Loucy (cell line): ENCODE results near the gene SDS.

Source experiments
- H2AFZ ChIP-seq: fragments of 200-600 bp; sonication (generic); 2 replicates; pipeline ENCODE4 v1.6.0; 2016; ENCODE audit warnings: antibody characterized with exemption, mild to moderate bottlenecking, low read length, moderate library complexity
- H3F3A ChIP-seq: fragments of 200-600 bp; 2 replicates; pipeline ENCODE4 v1.6.0; 2016; ENCODE audit warnings: antibody characterized with exemption, low read depth, mild to moderate bottlenecking
- H3K27me3 ChIP-seq: fragments of 200-600 bp; sonication (generic); 2 replicates; pipeline ENCODE4 v1.6.1; 2014; ENCODE audit warnings: low read length, mild to moderate bottlenecking; ENCODE audit not compliant: insufficient read depth, poor library complexity, severe bottlenecking
- H3K36me3 ChIP-seq: fragments of 200-600 bp; sonication (generic); 2 replicates; pipeline ENCODE4 v1.6.1; 2016; ENCODE audit warnings: low read length; ENCODE audit not compliant: insufficient read depth
- H3K4me1 ChIP-seq: fragments of 200-600 bp; sonication (generic); 2 replicates; pipeline ENCODE4 v1.5.1; 2014; ENCODE audit warnings: low read length, mild to moderate bottlenecking; ENCODE audit not compliant: insufficient read depth, poor library complexity, severe bottlenecking
- H3K4me2 ChIP-seq: fragments of 200-600 bp; sonication (generic); 2 replicates; pipeline ENCODE4 v1.6.0; 2014; ENCODE audit warnings: antibody characterized with exemption, low read length, low read depth, mild to moderate bottlenecking; ENCODE audit not compliant: poor library complexity, severe bottlenecking
- H3K4me3 ChIP-seq: fragments of 200-600 bp; sonication (generic); 2 replicates; pipeline ENCODE4 v1.5.1; 2014; ENCODE audit warnings: low read length, mild to moderate bottlenecking, mixed read lengths; ENCODE audit not compliant: poor library complexity, severe bottlenecking
- H3K79me2 ChIP-seq: fragments of 200-600 bp; sonication (generic); 2 replicates; pipeline ENCODE4 v1.6.1; 2014; ENCODE audit warnings: low read length; ENCODE audit not compliant: insufficient read depth
- H3K9ac ChIP-seq: fragments of 200-600 bp; sonication (generic); 2 replicates; pipeline ENCODE4 v1.6.0; 2014; ENCODE audit warnings: mild to moderate bottlenecking, low read depth, low read length, moderate library complexity; ENCODE audit not compliant: poor library complexity, severe bottlenecking
- H3K9me2 ChIP-seq: fragments of 200-600 bp; sonication (generic); replicated peaks from 2 replicates; pipeline ENCODE4 v1.6.1; 2016; ENCODE audit warnings: low read depth, low read length, mixed read lengths
- H3K9me3 ChIP-seq: fragments of 200-600 bp; sonication (generic); 2 replicates; pipeline ENCODE4 v1.6.1; 2014; ENCODE audit warnings: mild to moderate bottlenecking, antibody characterized with exemption, low read length, low read depth; ENCODE audit not compliant: insufficient read depth
- H4K20me1 ChIP-seq: fragments of 200-600 bp; sonication (generic); 2 replicates; pipeline ENCODE4 v1.6.0; 2014; ENCODE audit warnings: antibody characterized with exemption, low read length, mild to moderate bottlenecking; ENCODE audit not compliant: insufficient read depth, poor library complexity, severe bottlenecking
- CTCF ChIP-seq: fragments of 200-600 bp; sonication (generic); conservative IDR thresholded peaks from 2 replicates; pipeline ENCODE4 v1.5.1; 2014; ENCODE audit warnings: mild to moderate bottlenecking, antibody characterized with exemption, low read length
- EZH2phosphoT487 ChIP-seq: fragments of 200-600 bp; IDR thresholded peaks from 2 replicates; pipeline ENCODE4 v1.6.1; 2018; ENCODE audit warnings: antibody characterized with exemption, mild to moderate bottlenecking, moderate library complexity, borderline replicate concordance

SDS gene

GRCh38 chr12:113399490-113399889 lies 4.2 kb downstream of the SDS start:
- Histone ChIP-seq H3K27me3 (no peaks in the 10 kb centered on the region), H3K9me2 (no peaks in the 10 kb centered on the region), H3F3A (no peaks in the 10 kb centered on the region), H3K4me1 (no peaks in the 10 kb centered on the region), H3K36me3 (no peaks in the 10 kb centered on the region), H3K9me3 (no peaks in the 10 kb centered on the region), H2AFZ (no peak overlapping the region), H3K79me2 (no peaks in the 10 kb centered on the region), H3K9ac (no peak overlapping the region), H4K20me1 (no peaks in the 10 kb centered on the region), H3K4me3 (no peak overlapping the region), H3K4me2 (no peak overlapping the region)
- TF ChIP-seq CTCF (no peak), EZH2phosphoT487 (no peak)

GRCh38 chr12:113398346-113399290 lies 5.1 kb downstream of the SDS start:
- no peak overlapping the region for H2AFZ ChIP-seq
- TF ChIP-seq CTCF (no peak), EZH2phosphoT487 (no peak)
- no peaks in the 10 kb centered on the region for H3K4me1 ChIP-seq
- H3F3A ChIP-seq, result no peaks in the 10 kb centered on the region
- no peaks in the 10 kb centered on the region for H4K20me1 ChIP-seq
- no peaks in the 10 kb centered on the region for H3K36me3 ChIP-seq
- H3K9me3 ChIP-seq, result no peaks in the 10 kb centered on the region
- H3K79me2 ChIP-seq, result no peaks in the 10 kb centered on the region
- no peak overlapping the region for H3K4me3 ChIP-seq
- H3K4me2 ChIP-seq, result no peak overlapping the region
- no peak overlapping the region for H3K9ac ChIP-seq
- H3K27me3 ChIP-seq, result no peaks in the 10 kb centered on the region
- H3K9me2 ChIP-seq, result no peaks in the 10 kb centered on the region

- Histone ChIP-seq H3K4me2 (no peak overlapping the region), H3K4me1 (no peaks in the 10 kb centered on the region), H3K9me3 (no peaks in the 10 kb centered on the region), H3K27me3 (no peaks in the 10 kb centered on the region), H3K9ac (no peak overlapping the region), H2AFZ (no peak overlapping the region), H3K36me3 (no peaks in the 10 kb centered on the region), H3K4me3 (no peak overlapping the region), H3F3A (no peaks in the 10 kb centered on the region), H3K9me2 (no peaks in the 10 kb centered on the region), H3K79me2 (no peaks in the 10 kb centered on the region), H4K20me1 (no peaks in the 10 kb centered on the region)
- TF ChIP-seq CTCF (no peak), EZH2phosphoT487 (no peak)
These were observed 6.0 kb downstream of the SDS start for GRCh38 chr12:113397497-113398197.
